KMS-11 (cell line): Measurements from ENCODE around the gene TJAP1.
A peak's percentile ranks its signal among the peaks of the same experiment; 100 is the strongest.

Experiments
- H2AFZ ChIP-seq: fragments of 200-600 bp; sonication (generic); 2 replicates; pipeline ENCODE4 v1.6.1; 2016; ENCODE audit warnings: antibody characterized with exemption, mixed run types, low read depth
- H3K27ac ChIP-seq: fragments of 200-600 bp; sonication (generic); 2 replicates; pipeline ENCODE4 v1.6.1; 2016; ENCODE audit warnings: mild to moderate bottlenecking, mixed run types
- H3K27me3 ChIP-seq: fragments of 200-600 bp; sonication (generic); 2 replicates; pipeline ENCODE4 v1.6.1; 2017; ENCODE audit warnings: mild to moderate bottlenecking, low read depth, mixed run types, moderate library complexity; ENCODE audit not compliant: insufficient read depth
- H3K36me3 ChIP-seq: fragments of 200-600 bp; sonication (generic); 2 replicates; pipeline ENCODE4 v1.6.1; 2017; ENCODE audit warnings: mild to moderate bottlenecking, mixed run types; ENCODE audit not compliant: insufficient read depth
- H3K4me1 ChIP-seq: fragments of 200-600 bp; sonication (generic); 2 replicates; pipeline ENCODE4 v1.6.1; 2016; ENCODE audit warnings: mild to moderate bottlenecking, low read depth, mixed run types; ENCODE audit not compliant: poor library complexity, severe bottlenecking
- H3K4me2 ChIP-seq: fragments of 200-600 bp; sonication (generic); 2 replicates; pipeline ENCODE4 v1.7.0; 2016; ENCODE audit warnings: mild to moderate bottlenecking, mixed run types
- H3K4me3 ChIP-seq: fragments of 200-600 bp; sonication (generic); IDR thresholded peaks from 2 replicates; pipeline ENCODE4 v1.6.1; 2017; ENCODE audit warnings: low read depth, low read length, mixed read lengths; ENCODE audit not compliant: insufficient read depth
- H3K79me2 ChIP-seq: fragments of 200-600 bp; sonication (generic); 2 replicates; pipeline ENCODE4 v1.6.1; 2016; ENCODE audit warnings: low read depth, mixed run types; ENCODE audit not compliant: insufficient read depth
- H3K9ac ChIP-seq: fragments of 200-600 bp; sonication (generic); 2 replicates; pipeline ENCODE4 v1.6.1; 2016; ENCODE audit warnings: mild to moderate bottlenecking, mixed run types
- H4K20me1 ChIP-seq: fragments of 200-600 bp; sonication (generic); 2 replicates; pipeline ENCODE4 v1.6.1; 2016; ENCODE audit warnings: mild to moderate bottlenecking, mixed run types; ENCODE audit not compliant: insufficient read depth
- CTCF ChIP-seq: fragments of 200-600 bp; sonication (generic); conservative IDR thresholded peaks from 2 replicates; pipeline ENCODE4 v1.6.1; 2017; ENCODE audit warnings: low read depth, mild to moderate bottlenecking, antibody characterized with exemption, low read length, moderate library complexity, mixed read lengths

The TJAP1 gene

GRCh38 chr6:43469947-43470346 lies 7.4 kb upstream of the TJAP1 start:
- H3K79me2 ChIP-seq, result no peaks in the 10 kb centered on the region
- no peaks in the 10 kb centered on the region for H4K20me1 ChIP-seq
- no peak overlapping the region for H2AFZ ChIP-seq
- no peaks in the 10 kb centered on the region for H3K4me1 ChIP-seq
- H3K4me2 ChIP-seq, result no peak overlapping the region
- no peak overlapping the region for H3K9ac ChIP-seq
- H3K27ac ChIP-seq, result no peak overlapping the region
- TF ChIP-seq CTCF, result no peak
- H3K4me3 ChIP-seq, result no peak overlapping the region
- no peaks in the 10 kb centered on the region for H3K36me3 ChIP-seq
- no peaks in the 10 kb centered on the region for H3K27me3 ChIP-seq

GRCh38 chr6:43471399-43471798 lies 6.0 kb upstream of the TJAP1 start:
- H3K9ac ChIP-seq, result no peak overlapping the region
- H3K4me2 ChIP-seq, result no peak overlapping the region
- no peak overlapping the region for H3K4me3 ChIP-seq
- H3K79me2 ChIP-seq, result no peaks in the 10 kb centered on the region
- H3K27ac ChIP-seq, result no peak overlapping the region
- no peaks in the 10 kb centered on the region for H3K4me1 ChIP-seq
- TF ChIP-seq CTCF, result no peak
- H2AFZ ChIP-seq, result no peak overlapping the region
- H3K36me3 ChIP-seq, result no peaks in the 10 kb centered on the region
- H4K20me1 ChIP-seq, result no peaks in the 10 kb centered on the region
- no peaks in the 10 kb centered on the region for H3K27me3 ChIP-seq

- Histone ChIP-seq H3K9ac (no peak overlapping the region), H2AFZ (no peak overlapping the region)
- no peak for TF ChIP-seq CTCF
These were observed 4.9 kb upstream of the TJAP1 start for GRCh38 chr6:43472515-43472914.

GRCh38 chr6:43475516-43475915 lies 1.9 kb upstream of the TJAP1 start:
- H4K20me1 ChIP-seq, result no peaks in the 10 kb centered on the region
- H3K9ac ChIP-seq, result no peak overlapping the region
- H3K4me3 ChIP-seq, result no peak overlapping the region
- H3K27me3 ChIP-seq, result no peaks in the 10 kb centered on the region
- no peak overlapping the region for H3K4me2 ChIP-seq
- peaks cover 18% of the 10 kb centered on the region for H3K4me1 ChIP-seq
- TF ChIP-seq CTCF, result no peak
- H2AFZ ChIP-seq, result no peak overlapping the region
- peaks cover 11% of the 10 kb centered on the region for H3K79me2 ChIP-seq
- no peaks in the 10 kb centered on the region for H3K36me3 ChIP-seq
- no peak overlapping the region for H3K27ac ChIP-seq

More at GRCh38 chr6:43472515-43472914, 4.9 kb upstream of the TJAP1 start:
- Histone ChIP-seq H4K20me1 (no peaks in the 10 kb centered on the region), H3K4me3 (no peak overlapping the region), H3K79me2 (no peaks in the 10 kb centered on the region), H3K27ac (no peak overlapping the region), H3K27me3 (no peaks in the 10 kb centered on the region), H3K36me3 (no peaks in the 10 kb centered on the region), H3K4me2 (no peak overlapping the region), H3K4me1 (peaks cover 6% of the 10 kb centered on the region)

GRCh38 chr6:43476746-43477145 lies 624 bp upstream of the TJAP1 start:
- peaks cover 11% of the 10 kb centered on the region for H3K79me2 ChIP-seq
- no peak overlapping the region; the same call in 1 of the 2 replicates for H3K27ac ChIP-seq
- no peaks in the 10 kb centered on the region for H3K36me3 ChIP-seq
- H3K4me1 ChIP-seq, result peaks cover 26% of the 10 kb centered on the region
- H3K4me2 ChIP-seq, result peak overlapping the region; percentile 86
- TF ChIP-seq CTCF, result no peak
- H2AFZ ChIP-seq, result peak overlapping the region; percentile 94
- H3K27me3 ChIP-seq, result no peaks in the 10 kb centered on the region
- H3K4me3 ChIP-seq, result no peak overlapping the region
- 0 out of 2 replicates have a peak overlapping the region, but pooled peaks have one; percentile 82 for H3K9ac ChIP-seq
- H4K20me1 ChIP-seq, result no peaks in the 10 kb centered on the region
